ENCODE measurements around the gene NME9.

Gene NME9

DNA sequence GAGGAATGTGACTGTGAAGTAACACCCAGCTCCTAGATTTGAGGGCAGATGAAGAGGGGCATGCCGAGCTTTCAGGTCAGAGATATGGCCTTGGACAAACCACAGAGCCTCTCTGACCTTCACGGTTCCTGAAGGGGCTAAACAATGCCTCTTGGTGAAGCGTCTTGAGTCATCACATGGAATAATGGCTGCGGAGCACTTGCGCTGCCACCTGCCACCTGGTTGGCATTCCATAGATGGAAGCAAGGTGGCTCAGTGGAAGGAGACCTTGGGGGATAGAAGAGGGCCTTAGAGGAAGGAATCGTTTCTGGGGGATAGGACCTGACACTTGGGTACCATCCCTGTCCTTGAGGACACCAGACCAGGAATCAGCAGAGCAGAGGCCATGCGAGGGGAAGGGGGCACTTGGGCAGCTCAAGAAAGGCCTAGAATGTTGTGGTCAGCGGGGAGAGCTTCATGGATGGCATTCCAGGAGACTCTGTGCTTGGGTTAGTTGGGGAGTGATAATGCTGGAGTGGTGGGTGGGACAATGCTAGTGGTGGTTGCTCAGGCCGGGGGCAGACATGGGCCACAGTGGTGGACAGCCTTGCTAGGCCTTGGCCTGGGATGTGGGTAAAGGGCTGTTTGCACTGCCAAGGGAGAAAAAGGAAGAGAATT, 31.3 kb upstream of the NME9 start:
- DNase-seq: no peak

DNA sequence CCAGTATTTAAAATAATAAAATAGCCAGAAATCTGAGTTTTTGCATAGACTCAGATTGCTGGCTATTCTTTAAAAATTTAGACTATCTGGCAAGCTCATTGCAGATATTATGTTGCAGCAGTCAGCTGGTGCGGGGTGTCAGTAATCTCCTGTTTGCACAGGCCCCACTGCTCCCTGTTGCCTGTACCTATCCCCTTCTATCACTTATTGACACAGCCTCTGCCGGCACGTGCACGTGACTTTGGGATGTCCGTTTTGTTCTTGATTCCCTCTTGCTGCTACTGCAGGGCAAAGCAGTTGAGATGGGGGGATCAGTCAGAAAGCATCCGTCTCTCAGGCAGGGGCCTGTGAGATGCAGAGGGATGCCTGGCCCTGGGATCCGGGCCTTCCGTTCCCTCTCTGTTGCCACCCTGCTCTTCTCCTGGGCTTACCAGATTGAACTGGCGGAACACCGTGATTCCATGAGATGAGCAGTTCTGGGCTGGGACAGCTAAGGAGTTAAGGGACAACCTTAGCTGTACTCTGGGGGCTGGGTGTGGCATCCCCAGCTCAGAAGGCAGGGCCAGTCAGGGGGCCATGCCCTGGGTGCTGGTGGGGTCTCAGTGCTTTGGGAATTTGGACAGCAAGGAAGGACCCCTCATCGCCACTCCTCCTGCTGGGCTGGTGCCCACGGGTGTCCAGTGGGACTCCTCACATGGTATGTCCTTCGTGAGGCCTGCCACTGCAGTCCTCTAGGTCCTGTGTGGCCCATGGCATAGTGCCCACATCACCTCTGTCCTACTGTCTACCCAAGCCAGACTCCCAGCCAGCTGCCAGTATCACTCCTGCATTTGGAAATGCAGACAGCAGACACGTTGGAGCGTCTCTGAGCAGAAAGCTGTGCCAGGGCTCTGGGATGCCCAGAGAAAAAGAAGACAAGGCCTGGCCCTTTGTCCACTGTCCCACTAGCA, 30.5 kb upstream of the NME9 start:
- no peak for DNase-seq

DNA sequence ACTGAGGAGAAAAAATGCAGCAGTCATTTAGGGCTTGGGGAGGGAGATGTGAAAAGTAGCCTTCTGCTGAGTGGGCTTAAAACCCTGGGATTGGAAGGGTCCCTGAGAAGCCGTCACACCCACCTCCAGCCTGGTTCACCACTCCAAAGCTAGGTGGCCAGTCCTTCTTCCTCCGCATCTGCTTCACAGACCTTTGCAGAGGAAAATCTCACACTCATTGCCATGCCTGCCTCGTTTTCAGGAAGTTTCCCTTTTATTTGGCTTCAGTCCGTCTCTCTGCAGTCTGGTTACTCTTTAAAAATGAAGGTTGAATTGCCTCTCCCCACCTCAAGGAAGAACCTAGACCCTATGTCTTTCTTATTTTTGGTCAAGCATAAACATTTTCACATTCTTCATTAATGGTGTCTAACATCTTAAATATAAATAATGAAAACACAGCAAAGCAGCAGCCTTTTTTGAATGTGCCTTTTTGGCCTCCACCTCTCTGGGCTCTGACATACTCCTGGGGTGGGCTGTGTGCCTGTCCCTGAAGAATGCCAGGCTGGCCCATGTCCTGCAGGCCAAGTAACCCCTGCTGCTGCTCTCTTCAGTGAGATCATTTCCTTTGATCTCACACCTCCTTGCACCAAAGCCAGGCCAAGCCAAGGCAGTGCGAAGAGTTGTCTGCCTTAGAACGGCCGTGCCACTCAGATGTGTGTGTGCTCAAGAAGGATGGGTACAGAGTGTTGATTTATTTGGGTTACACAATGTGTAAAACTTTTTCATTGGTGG, 29.7 kb upstream of the NME9 start:
- DNase-seq: no peak

DNA sequence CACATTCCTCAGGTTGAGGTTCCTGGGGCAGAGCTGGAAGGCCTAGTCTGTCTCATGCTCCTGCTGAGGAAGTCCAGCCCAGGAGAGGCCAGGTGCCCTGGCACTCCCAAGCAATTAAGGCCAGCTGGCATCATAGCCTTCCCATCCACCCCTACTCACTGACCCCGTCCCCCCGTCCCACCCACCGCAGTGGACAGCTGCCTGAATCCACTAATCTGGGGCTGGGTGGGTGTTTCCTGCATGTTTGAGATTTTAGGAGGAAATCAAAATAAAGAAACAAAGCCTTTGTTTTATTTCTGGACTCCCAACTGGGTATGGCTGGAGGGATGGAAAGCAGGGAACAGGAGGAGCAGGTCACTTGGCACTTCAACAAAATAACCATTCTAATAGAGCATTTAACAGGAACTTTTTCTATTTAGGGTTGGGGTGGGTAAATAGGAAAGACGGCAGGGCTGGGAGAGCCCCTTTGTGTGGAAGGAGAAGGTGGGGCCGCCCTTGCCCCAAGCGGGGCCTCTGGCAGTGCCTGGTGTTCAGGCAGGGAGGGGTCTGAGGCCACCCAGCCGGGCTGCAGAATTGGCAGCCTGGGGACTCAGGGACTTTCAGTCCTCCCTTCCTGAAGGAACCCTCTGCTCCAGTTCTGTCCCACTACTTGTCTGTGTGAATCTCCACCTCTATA, 27.2 kb upstream of the NME9 start:
- DNase-seq: no peak

DNA sequence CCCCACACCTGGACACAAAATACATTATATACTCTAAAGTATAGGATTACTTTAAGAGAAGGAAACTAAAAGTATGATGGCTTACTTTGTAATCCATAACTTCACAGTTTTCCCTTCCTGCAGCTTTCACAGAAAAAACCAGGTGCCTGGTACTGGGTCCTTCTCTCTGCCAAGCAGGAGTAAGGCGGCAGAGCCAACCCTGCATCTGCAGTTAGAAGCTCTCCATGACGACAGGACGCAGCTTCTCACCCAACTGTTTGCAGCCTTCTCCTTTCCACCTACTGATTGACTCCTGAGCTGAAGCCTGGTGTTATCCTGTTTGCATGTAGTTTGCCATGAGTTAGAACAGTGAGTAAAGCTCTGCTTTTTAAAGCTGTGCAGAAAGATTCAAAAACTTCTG, 25.4 kb upstream of the NME9 start:
- DNase-seq: no peak

DNA sequence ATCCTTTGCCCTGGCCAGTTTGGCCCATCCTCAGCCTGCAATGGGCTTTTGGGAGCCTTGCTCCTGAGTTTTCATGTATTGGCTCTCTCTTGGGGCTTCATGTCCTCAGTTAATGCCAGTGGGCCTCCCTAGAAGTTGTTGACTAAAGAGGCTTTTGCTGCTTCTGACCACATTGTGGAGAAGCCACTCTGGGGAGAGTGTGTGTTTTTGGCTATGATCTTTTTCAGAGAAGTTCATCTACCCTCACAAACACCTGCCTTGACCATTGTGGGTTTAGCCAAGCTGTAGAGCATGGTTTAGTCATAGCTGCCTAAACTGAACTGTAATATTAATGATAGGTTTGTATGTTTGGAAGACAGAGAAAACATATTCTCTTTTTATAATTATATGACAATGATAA, 24.7 kb upstream of the NME9 start:
- no peak for DNase-seq

DNA sequence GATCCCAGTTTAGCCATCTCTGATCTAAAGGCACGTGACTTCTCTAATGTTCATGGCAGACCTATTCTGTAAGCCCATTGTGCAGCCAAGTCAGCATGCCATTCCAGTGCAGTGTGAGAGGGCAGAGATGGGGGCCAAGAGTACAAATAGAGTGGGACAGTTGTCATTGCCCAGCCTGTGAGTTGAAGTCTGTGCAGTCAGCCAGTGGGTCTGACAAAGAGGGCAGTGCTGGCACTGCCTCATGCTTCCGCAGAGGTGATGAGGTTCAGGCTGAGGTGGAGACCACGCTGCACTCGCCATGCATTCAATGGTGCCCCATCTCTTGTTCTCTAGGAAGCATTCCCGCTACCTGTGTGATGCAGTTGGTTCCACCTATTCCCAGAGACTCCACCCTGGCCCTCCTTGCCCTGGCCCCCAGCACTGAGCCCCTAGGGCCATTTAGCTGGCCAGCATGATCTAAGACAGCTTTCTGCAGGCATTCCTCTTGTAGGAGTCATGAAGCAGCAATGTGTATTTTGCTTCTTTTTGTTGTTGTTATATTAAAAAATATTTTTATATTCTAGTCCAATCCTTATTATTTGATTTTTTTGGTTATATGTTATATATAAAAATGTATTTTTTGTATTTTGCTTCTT, 22.4 kb upstream of the NME9 start:
- no peak for DNase-seq

DNA sequence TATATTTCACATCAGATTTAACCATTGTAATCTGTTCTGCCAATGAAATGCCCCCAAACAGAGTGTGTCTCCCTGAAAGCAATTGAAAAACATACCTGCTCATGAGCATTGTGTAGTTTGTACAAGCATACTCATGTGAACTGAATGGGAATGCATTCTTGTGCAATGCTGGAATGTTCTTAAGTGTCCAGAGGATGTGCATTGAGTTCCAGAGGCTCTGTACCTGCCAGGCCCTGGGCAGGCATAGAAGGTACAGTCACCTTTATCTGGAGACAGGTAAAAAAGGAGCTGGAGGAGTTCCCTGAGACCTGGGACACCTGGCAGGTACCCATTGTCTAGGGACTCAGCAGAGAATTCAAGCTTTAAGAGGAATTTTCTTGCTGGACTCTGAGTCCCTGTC, 21.5 kb upstream of the NME9 start:
- DNase-seq: no peak

DNA sequence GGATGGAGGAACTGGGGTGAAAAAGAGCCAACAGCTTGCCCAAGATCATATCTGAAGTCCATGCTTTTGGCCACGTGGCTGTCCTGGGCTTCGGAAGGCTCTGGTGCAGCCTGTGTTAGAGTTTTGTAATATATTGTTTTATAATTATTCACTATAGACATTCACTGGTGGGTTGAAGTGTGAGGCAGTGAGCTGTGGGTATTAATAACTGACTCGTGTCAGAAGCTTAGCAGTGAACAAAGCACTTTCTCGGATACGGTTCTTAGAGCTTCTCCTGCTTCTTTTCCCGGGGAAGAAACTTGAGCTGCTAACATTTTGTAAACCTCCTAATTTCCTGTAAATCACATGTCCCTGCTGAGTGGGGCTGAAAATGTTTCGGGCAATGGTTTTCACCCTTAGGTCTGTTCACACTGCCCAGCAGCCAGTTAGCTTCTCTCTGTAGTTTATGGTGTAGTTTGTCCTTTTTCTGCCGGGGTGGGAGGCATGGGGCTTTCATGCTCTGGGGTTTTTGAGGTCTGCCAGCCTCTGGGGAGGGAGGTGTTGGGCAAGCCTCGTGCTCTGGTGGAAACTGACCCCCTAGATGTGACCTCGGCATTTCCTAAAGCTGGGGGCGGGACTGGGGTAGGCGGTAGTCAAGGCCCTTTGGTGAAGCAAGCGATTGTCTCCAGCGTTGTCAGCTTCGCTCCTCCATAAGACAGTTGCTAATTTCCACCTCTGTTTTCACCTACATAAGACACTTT, 20.4 kb upstream of the NME9 start:
- DNase-seq: no peak

DNA sequence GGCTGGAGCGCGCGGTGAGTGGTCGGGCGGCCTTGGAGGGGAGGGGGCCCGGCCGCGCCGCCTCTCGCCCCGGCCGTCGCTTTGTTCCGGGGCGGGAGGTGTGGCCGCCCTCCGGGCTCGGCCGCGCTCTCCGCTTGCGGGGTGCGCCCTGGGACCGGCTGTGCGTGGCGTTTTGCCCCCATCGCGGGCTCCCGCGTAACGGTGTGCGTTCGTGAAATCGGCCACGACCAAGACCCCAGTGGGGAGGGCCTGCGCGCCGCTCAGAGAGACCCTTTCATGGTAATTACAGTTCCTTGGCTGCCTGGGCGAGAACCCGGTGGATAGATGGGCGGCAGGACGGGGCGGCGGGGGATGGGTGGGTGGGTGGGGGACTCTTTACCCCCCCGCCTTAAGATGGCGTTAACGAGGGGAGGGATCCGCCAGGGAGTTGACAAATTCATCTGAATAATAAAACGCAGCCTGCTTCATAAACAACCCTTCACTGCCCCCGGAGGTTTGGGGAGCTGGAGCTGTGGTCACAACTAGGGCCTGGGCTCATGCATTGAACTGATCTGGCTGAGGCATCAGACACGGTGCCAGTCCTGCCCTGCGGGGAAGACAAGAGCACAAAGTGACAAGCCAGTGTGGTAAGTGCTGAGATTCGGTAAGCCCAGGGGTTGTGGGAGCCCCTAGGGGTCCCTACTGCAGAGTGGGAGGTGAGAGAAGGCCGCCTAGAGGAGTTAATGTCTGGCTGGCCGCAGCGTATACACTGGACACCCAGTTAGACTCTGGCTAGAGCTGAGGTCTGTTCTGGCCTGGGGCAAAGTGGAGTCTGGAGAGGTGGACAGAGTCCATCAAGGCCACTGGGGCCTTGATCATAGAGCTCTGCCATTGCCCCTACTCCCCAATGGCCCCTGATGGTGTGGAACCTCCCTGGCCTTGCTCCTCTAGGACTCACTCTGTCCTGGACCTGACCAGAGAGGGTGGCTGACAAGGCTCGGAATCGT, 19.4 kb upstream of the NME9 start:
- DNase-seq: no peak

DNA sequence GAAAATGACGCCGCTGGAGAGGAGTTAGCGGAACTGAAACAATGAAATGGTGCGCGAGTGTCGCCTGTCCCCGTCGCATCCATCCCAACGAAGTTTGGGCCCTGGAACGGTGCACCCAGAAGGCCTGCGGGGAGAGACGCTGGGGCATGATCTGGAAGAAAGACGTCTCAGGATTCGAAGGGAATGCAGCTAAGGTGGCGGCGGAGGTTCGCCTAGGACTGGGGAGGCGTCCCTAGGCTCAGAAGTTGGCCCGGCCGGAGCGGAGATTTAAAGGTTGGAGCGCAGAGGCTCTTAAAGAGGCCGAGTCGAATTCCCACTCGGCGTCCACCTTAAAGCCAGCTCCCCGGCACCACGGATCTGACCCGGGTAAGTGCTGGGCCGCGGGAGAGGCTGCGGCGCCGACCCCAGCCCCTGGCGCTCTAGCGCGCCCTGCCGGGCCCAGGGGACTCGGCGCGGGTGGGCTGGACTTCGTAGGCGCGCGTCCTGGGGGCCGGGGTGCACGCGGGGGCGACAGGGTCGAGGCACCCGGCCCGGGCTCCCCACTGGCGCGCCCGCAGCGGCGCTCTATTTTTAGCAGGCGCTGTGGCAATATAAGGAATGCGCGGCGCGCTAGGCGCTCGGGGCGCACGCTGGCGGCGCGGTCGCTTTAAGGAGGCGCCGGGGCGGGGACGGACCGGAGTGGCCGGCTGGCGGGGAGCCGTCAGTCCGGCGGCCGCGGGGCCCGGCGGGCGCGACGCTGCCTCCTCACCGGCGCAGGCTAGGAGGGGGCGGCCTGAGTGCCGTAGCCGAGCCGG, 18.5 kb upstream of the NME9 start, which contains the start of gene MRAS:
Gene MRAS, plus strand, starts transcription at position 620 of the 794 bp plus-strand sequence. CDS start 24,305 bp downstream, outside the sequence.
- DNase-seq: peak; percentile 41

DNA sequence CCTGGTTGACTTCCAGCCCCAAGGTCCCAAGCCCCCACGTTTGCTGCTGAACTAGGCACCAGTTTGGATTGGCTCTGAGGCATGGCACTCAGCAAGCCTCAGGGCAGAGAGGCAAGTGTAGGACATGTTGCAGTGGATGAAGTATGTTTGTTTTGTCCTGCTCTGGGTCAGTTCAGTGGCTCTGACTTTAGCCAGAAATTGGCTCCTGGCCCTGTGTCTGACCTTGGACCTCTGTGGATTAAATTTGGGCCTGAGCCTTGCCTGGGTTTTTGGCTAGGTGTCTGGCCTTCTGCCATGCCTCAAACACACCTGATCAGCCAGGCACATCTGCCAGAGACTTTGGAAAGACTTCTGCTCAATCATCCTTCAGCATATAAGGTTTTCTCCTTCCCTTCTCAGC, 15.1 kb upstream of the NME9 start:
- DNase-seq: no peak

DNA sequence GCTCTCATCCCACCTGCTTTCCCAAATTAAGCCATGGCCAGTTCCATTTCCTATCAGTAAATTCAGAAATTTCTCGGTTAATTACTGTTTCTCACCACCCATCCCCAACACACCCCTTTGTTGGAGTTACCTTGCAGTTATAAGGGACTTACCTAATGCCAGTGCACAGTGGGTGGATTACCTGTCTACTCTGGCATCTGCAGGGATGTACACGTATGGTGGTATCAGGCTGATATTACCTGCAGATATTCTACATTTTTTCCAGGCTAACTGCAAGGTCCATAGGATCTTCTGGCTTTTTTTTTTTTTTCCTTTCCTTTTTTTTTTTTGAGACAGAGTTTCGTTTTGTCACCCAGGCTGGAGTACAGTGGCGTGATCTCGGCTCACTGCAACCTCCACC, 10.9 kb upstream of the NME9 start:
- no peak for DNase-seq

DNA sequence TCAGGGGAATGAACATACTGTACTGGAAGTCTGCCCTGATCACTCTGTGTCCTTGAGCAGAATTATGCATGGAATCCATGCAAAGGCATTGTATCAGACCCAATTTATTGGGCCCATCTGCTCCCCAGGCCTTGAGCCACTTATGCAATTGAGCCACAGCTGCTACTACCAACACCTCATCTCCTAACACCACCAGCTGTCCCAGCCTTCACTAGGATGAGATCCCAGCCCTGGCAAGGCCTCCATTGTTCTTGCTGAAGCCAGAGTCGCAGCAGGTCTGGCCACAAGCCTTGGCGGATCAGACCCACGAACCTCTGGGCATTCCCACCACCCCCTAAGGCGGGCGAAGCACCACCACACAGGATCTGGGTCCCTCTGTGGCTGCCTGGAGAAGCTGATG, 9.2 kb upstream of the NME9 start:
- no peak for DNase-seq

DNA sequence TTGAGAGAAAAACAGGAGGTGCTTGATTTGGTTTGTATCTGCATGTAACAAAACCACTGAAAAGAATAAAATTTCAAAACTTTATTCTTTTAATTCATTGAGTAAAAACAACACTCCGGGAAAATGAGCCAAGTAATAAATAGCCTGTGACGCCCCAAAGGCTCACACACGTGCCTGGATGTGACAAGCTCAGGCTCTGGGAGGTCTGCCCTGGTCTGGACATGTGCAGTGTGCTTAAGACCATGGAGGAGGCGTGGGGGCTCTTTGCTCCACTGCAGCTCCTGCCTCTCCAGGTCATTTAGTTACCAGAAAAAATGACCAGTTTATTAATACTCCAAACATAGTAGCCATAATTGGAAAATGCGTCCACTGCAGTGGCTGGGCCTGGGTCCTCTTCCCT, 8.6 kb upstream of the NME9 start:
- no peak for DNase-seq

DNA sequence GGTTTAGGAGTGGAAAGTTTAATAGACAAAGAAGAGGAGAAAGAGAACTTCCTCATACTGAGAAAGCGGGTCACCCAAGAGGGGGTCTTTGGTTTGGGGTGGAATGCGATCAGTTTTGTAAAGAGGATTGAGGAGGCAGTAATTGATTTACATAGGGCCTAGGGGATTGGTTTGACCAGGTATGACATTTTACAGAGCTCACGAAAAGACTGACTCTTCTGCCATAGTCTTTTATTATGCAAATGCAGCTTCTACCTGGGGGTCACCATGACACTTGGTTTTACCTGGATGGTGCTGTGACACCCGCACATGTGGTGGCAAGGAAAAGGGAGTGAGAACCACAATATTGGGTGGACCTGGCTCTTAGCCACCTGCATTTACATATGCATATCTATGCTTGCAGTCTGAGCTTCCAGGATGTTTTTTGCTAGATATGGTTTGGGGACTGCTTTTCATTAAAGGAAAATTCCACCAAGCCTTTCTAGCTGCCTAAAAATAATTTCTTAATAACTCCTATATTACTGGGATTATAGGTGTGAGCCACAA, 6.9 kb upstream of the NME9 start:
- no peak for DNase-seq

DNA sequence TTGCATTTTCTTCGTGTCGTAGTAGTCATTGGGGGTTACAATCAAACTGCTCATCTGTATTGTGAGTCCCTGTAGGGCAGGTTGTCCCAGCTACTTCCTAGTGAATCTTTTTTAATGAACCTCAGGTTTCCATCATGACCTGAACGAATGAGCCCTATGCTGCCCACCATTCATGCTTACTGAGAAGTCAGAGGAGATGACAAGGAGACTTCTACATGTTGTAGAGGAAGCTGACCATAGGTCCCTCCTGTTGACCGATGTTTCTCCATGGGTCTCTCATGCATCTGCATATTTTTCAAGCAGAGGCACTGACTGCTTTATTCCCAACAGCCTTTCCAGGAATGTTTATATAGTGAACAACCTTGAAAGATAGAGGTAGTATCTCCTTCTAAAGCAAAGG, 5.0 kb upstream of the NME9 start:
- no peak for DNase-seq

DNA sequence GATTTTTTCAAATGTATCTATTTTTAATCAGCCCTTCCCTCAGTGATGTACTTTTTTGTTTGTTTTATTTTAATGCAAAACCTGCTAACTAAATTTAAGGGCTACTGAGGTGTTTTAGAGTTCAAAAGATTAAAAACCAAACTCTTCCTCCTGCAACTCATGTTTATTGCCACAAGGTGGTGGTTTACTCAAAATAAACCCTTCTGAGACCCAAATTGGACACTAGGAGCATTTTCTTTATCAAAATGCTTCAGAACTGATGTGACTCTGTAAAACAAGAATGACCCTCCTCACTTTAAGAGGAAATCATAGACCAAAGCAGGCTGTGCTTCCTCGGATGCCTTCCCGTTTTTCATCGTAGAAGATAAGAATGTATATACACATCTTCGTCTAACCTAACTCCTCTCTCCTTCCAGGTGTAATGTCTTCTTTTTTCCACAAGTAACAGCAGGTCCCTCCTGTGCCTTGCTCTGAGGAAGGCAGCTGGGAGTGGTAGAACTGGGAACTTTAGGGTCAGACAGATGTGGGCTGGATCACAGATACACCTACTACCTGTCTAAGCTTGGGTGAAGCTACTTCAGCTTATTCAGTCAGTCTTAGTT, 2.9 kb upstream of the NME9 start:
- no peak for DNase-seq

Data from DMS79 (cell line).